GM10847 (cell line): ENCODE data around the gene OXCT2.

Experiments used
- POLR2A ChIP-seq: IDR thresholded peaks from 2 replicates; pipeline ENCODE4 v1.6.1; 2011; ENCODE audit not compliant: insufficient read length; ENCODE audit errors: extremely low read depth

The OXCT2 gene

GRCh38 chr1:39789571-39790110 lies 18.5 kb upstream of the OXCT2 start:
- TF ChIP-seq POLR2A: no peak

- peak; percentile 26 for TF ChIP-seq POLR2A
Measured at GRCh38 chr1:39788758-39789570, 17.8 kb upstream of the OXCT2 start, which contains the start of gene BMP8B. TSS of gene BMP8B (minus strand) at chr1:39788865. CDS start at chr1:39788485, 380 bp downstream.

DNA sequence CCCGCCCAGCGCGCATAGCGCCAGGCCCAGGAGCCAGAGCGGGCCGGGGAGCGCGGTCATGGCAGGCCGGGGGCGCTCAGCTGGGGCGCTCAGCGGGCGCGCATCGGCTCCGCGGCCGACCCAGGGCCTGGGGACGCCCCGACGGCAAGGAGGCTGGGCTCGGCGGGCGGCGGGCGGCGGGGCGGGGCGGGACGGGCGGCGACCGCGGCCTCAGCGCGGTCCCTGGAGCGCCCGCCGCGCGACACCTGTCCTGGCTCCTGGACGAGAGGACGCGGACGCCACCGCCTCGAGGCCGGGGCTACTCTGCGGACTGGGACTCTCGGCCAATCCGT lies 17.2 kb upstream of the OXCT2 start:
- no peak for TF ChIP-seq POLR2A

- TF ChIP-seq POLR2A: no peak
Measured at GRCh38 chr1:39787468-39787867, 16.3 kb upstream of the OXCT2 start.

DNA sequence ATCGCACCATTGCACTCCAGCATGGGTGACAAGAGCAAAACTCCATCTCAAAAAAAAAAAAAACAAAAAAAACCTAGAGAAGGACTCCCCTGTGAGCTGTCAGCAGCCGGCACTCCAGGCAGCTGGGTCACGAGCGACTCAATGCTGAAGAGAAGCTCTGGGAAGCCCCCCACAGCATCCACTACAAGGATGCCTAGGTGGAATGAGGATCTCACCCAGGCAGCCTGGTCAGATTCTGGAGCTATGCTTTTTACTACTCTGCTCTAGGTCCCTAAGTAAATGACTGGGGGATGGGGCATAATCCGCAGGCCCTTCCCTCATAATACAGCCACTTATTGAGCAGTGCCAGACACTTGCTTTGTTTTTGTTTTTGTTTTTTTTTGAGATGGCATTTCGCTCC lies 11.0 kb upstream of the OXCT2 start:
- TF ChIP-seq POLR2A: no peak

- TF ChIP-seq POLR2A: no peak
Measured at GRCh38 chr1:39781349-39781715, 10.2 kb upstream of the OXCT2 start.

- no peak for TF ChIP-seq POLR2A
Measured at GRCh38 chr1:39779821-39780220, 8.7 kb upstream of the OXCT2 start.

DNA sequence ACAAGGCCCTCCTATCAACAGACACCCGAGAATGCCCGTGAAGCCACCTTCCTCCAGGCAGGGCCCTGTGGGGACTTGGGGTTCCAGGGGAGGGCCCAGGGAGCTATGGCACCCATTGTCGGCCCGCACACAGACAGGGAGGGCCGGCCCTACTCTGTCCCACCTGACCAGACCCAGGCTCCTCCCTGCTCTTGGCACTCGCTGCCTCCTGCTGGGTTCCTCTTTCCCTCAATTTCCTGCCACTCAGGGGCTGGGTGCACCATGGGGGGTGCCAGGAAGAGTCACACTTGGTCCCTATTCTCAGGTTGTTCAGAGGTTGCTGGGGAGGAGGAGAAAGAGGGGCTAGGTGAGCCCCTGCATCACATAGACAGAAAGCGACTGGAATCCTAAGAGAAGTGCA lies 8.0 kb upstream of the OXCT2 start:
- no peak for TF ChIP-seq POLR2A

- TF ChIP-seq POLR2A: no peak
Measured at GRCh38 chr1:39777306-39777705, 6.2 kb upstream of the OXCT2 start.

GRCh38 chr1:39776886-39777285 lies 5.7 kb upstream of the OXCT2 start:
- TF ChIP-seq POLR2A: no peak

DNA sequence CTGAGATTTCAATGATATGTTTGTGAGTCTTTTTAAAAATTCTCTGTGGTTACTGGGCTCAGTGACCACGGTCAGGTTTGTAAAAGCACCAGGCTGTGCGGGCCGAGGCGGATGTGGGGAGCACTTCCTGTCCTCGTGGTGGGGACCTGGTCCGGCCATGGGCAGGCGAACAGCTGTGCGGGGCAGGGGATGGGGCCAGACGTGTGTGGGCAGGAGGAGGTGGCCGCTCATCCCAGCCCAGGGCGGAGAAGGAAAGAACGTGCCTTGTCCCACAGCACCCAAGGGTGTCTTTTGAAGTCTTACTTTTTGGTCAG lies 5.2 kb upstream of the OXCT2 start:
- TF ChIP-seq POLR2A: no peak

- TF ChIP-seq POLR2A: no peak
Measured at GRCh38 chr1:39762550-39763540, 8.3 kb downstream of the OXCT2 start.

DNA sequence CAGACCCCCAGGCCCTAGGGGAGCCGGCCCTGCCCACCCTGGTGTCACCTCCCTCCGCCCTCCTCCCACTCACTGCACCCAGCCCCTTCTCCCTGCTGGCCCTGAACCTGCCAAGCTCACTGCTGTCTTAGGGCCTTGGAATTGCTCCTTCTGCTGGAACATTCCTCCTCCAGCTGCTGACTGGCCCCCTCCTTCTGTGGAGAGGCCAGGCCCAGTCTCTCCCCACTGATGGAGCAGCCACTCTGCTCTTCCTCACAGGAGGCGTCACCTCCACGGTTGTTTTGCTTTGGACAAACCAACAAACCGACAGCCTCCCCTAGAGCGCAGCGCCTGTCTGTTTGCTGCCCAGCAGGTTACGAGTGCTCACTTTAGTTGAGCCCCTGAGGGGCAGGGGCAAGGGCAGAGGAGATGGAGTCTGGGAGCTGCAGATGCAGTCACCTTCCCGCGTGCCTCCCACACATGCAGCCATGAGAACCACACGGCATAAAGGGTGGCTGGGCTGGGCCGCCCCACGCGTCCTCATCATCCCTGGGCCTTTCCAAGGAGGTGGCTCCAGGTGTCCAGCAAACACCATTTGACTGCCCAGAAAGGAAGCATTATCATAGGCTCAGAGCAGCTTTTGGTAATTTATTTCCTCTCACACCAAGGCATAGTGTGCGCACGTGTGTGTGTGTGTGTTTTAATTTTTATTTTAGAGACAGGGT lies 9.4 kb downstream of the OXCT2 start:
- no peak for TF ChIP-seq POLR2A

- no peak for TF ChIP-seq POLR2A
Measured at GRCh38 chr1:39761016-39761415, 10.1 kb downstream of the OXCT2 start.
